PC-9 (cell line): ENCODE results near the gene ABCD4.
"Not testable (repeated sequence)": the region's sequence is repeated elsewhere in the genome, so short reads cannot be mapped to it uniquely, and the experiment has no call there.

Experiments
- CTCF ChIP-seq: fragments of 200-600 bp; sonication (generic); conservative IDR thresholded peaks from 2 replicates; pipeline ENCODE4 v1.6.1; 2017; ENCODE audit warnings: mixed run types, antibody characterized with exemption, mild to moderate bottlenecking, moderate library complexity
- EZH2 ChIP-seq: fragments of 200-600 bp; sonication (generic); IDR thresholded peaks from 2 replicates; pipeline ENCODE4 v1.8.0; 2017; ENCODE audit warnings: antibody characterized with exemption, low read depth

- TF ChIP-seq CTCF, EZH2: not testable (repeated sequence)
Measured at GRCh38 chr14:74270382-74271177, 32.2 kb downstream of the ABCD4 start.
